ENCODE data around the gene CHST2.

The CHST2 gene

GRCh38 chr3:143099210-143099609, 20.4 kb upstream of the CHST2 start:
- DNase-seq, result no peak

- DNase-seq, result no peak
Measured at GRCh38 chr3:143099690-143100089, 19.9 kb upstream of the CHST2 start.

- DNase-seq, result no peak
Measured at GRCh38 chr3:143100451-143100850, 19.1 kb upstream of the CHST2 start.

- no peak for DNase-seq
Measured at GRCh38 chr3:143101792-143102381, 17.7 kb upstream of the CHST2 start.

GRCh38 chr3:143103652-143104051, 15.9 kb upstream of the CHST2 start:
- no peak for DNase-seq

GRCh38 chr3:143105170-143105569, 14.4 kb upstream of the CHST2 start:
- no peak for DNase-seq

- no peak for DNase-seq
Measured at GRCh38 chr3:143109861-143110260, 9.7 kb upstream of the CHST2 start.

GRCh38 chr3:143110371-143110770, 9.2 kb upstream of the CHST2 start:
- DNase-seq, result no peak

- no peak for DNase-seq
Measured at GRCh38 chr3:143118630-143119008, 952 bp upstream of the CHST2 start.

- no peak for DNase-seq
Measured at GRCh38 chr3:143119974-143120715, 574 bp downstream of the CHST2 start.

GRCh38 chr3:143120716-143121240, 1.2 kb downstream of the CHST2 start:
- DNase-seq, result no peak

GRCh38 chr3:143121241-143122088, 1.9 kb downstream of the CHST2 start:
- DNase-seq, result no peak

GRCh38 chr3:143122089-143122430, 2.5 kb downstream of the CHST2 start:
- no peak for DNase-seq

GRCh38 chr3:143122608-143123352, 3.2 kb downstream of the CHST2 start:
- DNase-seq, result no peak

GRCh38 chr3:143123353-143123984, 3.9 kb downstream of the CHST2 start:
- DNase-seq, result no peak

- DNase-seq, result no peak
Measured at GRCh38 chr3:143124601-143125520, 5.3 kb downstream of the CHST2 start.

- no peak for DNase-seq
Measured at GRCh38 chr3:143127801-143128200, 8.2 kb downstream of the CHST2 start.

- no peak for DNase-seq
Measured at GRCh38 chr3:143128227-143128955, 8.8 kb downstream of the CHST2 start.

GRCh38 chr3:143132246-143132980, 12.8 kb downstream of the CHST2 start:
- no peak for DNase-seq

- peak; percentile 17 for DNase-seq
Measured at GRCh38 chr3:143134471-143134870, 14.9 kb downstream of the CHST2 start.

All from DMS153 (cell line).